ENCODE data around the gene OLIG1.
A peak's percentile ranks its signal among the peaks of the same experiment; 100 is the strongest.

OLIG1 gene

DNA sequence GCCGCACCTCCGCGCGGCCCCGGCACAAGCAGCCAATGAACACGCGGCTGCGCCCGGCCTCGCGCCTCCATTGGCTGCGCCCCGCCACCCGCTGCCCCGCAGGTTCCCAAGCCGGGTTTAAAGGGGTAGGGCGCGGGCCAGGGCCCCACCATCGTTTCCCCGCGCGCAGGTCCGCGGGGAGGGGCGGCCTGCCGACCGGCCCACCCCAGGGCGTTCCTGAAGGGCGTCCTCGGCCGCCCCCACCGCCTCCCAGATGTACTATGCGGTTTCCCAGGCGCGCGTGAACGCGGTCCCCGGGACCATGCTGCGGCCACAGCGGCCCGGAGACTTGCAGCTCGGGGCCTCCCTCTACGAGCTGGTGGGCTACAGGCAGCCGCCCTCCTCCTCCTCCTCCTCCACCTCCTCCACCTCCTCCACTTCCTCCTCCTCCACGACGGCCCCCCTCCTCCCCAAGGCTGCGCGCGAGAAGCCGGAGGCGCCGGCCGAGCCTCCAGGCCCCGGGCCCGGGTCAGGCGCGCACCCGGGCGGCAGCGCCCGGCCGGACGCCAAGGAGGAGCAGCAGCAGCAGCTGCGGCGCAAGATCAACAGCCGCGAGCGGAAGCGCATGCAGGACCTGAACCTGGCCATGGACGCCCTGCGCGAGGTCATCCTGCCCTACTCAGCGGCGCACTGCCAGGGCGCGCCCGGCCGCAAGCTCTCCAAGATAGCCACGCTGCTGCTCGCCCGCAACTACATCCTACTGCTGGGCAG, at the start of gene OLIG1:
Gene OLIG1, plus strand, starts transcription at position 148 of the 750 bp plus-strand sequence. Its CDS starts 106 bp downstream, at position 254.
- peak; percentile 67 for DNase-seq (ENCODE audit: low spot score)

DNA sequence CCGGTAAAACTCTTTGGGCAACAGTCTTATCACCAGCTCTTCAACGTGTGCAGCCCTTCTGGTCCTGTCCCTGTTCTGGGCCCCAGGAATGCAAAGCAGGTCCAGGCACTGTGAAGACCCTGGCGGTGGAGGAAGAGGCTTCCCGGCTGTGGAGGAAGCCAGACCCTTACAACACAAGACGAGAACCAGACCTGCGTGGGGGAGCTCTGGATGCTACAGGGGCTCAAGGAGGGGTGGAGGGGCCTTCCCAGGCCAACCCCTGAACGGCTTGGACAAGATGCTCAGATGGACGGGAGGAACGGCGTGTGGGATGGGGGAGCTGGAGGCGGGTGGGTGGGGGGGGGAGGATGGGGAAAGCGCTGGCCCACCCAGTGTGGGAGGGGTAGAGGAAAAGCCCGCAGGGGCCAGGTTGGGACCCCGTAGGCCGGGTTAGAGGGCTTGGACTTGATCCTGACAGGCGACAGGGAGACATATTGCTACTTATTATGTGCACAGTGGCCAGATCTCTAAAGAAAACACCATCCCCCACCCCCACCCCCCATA, 49.3 kb upstream of the OLIG1 start:
- no peak for DNase-seq (ENCODE audit: low spot score)

DNA sequence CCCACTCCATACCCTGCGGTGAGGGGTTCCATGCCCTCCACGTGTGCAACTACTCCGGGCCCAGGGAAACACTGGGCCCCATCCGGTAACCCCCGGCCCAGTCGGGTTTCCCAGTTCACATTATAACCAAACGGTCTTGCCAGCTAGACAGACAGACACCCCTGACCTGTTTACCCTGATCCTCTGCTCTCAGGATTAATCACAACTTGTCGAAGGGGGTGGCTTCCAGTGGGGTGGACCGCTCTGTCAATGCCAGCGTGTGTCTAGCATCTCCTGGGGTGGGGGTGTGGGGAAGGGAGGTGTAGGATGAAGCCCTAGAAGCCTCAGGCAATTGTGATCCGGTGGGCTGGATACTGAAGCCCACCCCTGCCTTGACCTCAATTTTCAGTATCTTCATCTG, 48.8 kb upstream of the OLIG1 start:
- no peak for DNase-seq (ENCODE audit: low spot score)

DNA sequence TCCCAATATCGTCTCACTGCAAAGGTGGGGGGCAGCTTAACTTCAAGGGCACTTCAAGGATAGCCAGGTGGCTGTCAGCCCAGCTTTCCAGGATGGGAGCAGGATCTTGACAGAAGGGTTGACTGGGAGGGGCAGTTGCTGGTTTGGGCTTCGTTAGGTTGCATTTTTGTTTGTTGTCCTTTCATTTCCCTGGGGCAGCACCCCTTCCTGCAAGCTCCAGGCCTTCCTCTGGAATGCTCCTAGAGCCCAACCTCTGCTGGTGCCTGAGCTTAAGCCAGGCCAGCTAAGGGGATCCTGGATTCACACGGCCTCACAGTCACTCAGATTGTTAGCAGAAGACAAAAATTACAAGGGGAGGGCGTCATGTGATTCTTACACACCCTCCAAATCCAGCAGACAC, 48.3 kb upstream of the OLIG1 start:
- DNase-seq (ENCODE audit: low spot score) = no peak

DNA sequence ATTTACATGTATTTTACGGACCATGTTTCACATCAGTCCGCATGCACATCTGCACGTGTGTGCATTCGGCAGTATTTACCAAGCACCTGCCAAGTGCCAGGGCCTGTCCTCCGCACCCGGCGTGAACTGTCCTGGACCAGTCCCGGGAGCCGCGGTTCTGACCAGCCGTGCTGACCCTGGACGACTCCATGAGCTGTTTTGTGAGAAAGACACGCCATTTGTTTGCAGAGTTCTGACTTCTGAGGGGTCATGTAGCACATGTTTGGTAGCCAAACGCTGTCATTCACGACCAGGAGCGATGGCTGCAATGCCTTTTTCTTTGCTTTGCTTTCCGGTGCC, 47.5 kb upstream of the OLIG1 start:
- DNase-seq (ENCODE audit: low spot score) = no peak

- DNase-seq (ENCODE audit: low spot score) = no peak
Measured at GRCh38 chr21:33022828-33023573, 46.9 kb upstream of the OLIG1 start.

DNA sequence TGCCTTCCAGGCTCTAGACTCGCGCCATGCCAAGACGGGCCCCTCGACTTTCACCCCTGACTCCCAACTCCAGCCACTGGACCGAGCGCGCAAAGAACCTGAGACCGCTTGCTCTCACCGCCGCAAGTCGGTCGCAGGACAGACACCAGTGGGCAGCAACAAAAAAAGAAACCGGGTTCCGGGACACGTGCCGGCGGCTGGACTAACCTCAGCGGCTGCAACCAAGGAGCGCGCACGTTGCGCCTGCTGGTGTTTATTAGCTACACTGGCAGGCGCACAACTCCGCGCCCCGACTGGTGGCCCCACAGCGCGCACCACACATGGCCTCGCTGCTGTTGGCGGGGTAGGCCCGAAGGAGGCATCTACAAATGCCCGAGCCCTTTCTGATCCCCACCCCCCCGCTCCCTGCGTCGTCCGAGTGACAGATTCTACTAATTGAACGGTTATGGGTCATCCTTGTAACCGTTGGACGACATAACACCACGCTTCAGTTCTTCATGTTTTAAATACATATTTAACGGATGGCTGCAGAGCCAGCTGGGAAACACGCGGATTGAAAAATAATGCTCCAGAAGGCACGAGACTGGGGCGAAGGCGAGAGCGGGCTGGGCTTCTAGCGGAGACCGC, 46.3 kb upstream of the OLIG1 start:
- no peak for DNase-seq (ENCODE audit: low spot score)

DNA sequence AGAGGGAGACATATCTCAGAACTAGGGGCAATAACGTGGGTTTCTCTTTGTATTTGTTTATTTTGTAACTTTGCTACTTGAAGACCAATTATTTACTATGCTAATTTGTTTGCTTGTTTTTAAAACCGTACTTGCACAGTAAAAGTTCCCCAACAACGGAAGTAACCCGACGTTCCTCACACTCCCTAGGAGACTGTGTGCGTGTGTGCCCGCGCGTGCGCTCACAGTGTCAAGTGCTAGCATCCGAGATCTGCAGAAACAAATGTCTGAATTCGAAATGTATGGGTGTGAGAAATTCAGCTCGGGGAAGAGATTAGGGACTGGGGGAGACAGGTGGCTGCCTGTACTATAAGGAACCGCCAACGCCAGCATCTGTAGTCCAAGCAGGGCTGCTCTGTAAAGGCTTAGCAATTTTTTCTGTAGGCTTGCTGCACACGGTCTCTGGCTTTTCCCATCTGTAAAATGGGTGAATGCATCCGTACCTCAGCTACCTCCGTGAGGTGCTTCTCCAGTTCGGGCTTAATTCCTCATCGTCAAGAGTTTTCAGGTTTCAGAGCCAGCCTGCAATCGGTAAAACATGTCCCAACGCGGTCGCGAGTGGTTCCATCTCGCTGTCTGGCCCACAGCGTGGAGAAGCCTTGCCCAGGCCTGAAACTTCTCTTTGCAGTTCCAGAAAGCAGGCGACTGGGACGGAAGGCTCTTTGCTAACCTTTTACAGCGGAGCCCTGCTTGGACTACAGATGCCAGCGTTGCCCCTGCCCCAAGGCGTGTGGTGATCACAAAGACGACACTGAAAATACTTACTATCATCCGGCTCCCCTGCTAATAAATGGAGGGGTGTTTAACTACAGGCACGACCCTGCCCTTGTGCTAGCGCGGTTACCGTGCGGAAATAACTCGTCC, 45.5 kb upstream of the OLIG1 start:
- no peak for DNase-seq (ENCODE audit: low spot score)

- DNase-seq (ENCODE audit: low spot score) = peak; percentile 16
Measured at GRCh38 chr21:33025106-33025488, 44.8 kb upstream of the OLIG1 start.

DNA sequence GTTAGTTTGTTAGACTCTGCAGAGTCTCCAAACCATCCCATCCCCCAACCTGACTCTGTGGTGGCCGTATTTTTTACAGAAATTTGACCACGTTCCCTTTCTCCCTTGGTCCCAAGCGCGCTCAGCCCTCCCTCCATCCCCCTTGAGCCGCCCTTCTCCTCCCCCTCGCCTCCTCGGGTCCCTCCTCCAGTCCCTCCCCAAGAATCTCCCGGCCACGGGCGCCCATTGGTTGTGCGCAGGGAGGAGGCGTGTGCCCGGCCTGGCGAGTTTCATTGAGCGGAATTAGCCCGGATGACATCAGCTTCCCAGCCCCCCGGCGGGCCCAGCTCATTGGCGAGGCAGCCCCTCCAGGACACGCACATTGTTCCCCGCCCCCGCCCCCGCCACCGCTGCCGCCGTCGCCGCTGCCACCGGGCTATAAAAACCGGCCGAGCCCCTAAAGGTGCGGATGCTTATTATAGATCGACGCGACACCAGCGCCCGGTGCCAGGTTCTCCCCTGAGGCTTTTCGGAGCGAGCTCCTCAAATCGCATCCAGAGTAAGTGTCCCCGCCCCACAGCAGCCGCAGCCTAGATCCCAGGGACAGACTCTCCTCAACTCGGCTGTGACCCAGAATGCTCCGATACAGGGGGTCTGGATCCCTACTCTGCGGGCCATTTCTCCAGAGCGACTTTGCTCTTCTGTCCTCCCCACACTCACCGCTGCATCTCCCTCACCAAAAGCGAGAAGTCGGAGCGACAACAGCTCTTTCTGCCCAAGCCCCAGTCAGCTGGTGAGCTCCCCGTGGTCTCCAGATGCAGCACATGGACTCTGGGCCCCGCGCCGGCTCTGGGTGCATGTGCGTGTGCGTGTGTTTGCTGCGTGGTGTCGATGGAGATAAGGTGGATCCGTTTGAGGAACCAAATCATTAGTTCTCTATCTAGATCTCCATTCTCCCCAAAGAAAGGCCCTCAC, 44.2 kb upstream of the OLIG1 start, which contains the start of gene OLIG2:
Gene OLIG2, plus strand, starts transcription at position 447 of the 954 bp plus-strand sequence. CDS start 928 bp downstream, outside the sequence.
- DNase-seq (ENCODE audit: low spot score) = no peak

- DNase-seq (ENCODE audit: low spot score) = no peak
Measured at GRCh38 chr21:33026443-33026858, 43.5 kb upstream of the OLIG1 start.

- DNase-seq (ENCODE audit: low spot score) = no peak
Measured at GRCh38 chr21:33026878-33027400, 43.0 kb upstream of the OLIG1 start.

- no peak for DNase-seq (ENCODE audit: low spot score)
Measured at GRCh38 chr21:33027401-33028286, 42.3 kb upstream of the OLIG1 start.

DNA sequence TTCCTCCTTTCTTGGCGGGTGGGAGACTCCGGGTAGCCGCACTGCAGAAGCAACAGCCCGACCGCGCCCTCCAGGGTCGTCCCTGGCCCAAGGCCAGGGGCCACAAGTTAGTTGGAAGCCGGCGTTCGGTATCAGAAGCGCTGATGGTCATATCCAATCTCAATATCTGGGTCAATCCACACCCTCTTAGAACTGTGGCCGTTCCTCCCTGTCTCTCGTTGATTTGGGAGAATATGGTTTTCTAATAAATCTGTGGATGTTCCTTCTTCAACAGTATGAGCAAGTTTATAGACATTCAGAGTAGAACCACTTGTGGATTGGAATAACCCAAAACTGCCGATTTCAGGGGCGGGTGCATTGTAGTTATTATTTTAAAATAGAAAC, 41.7 kb upstream of the OLIG1 start:
- DNase-seq (ENCODE audit: low spot score) = no peak

- no peak for DNase-seq (ENCODE audit: low spot score)
Measured at GRCh38 chr21:33028773-33029384, 41.1 kb upstream of the OLIG1 start.

DNA sequence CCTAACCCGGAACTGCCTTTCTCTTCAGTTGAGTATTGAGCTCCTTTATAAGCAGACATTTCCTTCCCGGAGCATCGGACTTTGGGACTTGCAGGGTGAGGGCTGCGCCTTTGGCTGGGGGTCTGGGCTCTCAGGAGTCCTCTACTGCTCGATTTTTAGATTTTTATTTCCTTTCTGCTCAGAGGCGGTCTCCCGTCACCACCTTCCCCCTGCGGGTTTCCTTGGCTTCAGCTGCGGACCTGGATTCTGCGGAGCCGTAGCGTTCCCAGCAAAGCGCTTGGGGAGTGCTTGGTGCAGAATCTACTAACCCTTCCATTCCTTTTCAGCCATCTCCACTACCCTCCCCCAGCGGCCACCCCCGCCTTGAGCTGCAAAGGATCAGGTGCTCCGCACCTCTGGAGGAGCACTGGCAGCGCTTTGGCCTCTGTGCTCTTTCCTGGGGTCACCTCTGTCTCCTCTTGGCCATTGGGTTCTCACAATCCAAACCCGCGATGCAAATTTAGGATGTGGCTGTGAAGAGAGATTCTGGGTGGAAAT, 40.5 kb upstream of the OLIG1 start:
- DNase-seq (ENCODE audit: low spot score) = no peak

GRCh38 chr21:33029975-33030461, 39.9 kb upstream of the OLIG1 start:
- no peak for DNase-seq (ENCODE audit: low spot score)

GRCh38 chr21:33030633-33031032, 39.3 kb upstream of the OLIG1 start:
- no peak for DNase-seq (ENCODE audit: low spot score)
